ENCODE data around the gene NELL2. TPM values are rescaled to one million over a fixed set of nuclear protein-coding genes. Genes with fewer than 3 reads are reported as not detected.

NELL2 gene
- total RNA-seq, 4 donors from 2014 or later = 0.42 to 5.8 (median 3.3) TPM

GRCh38 chr12:44511289-44511688 is 364.8 kb downstream of the NELL2 start:
- Histone ChIP-seq H3K9me3 (no peaks in the 10 kb centered on the region), H3K4me1 (no peaks in the 10 kb centered on the region), H3K27me3 (no peaks in the 10 kb centered on the region), H3K4me3 (no peak overlapping the region), H3K36me3 (no peaks in the 10 kb centered on the region), H3K27ac (replicated peaks in 1 of 4) (no peak overlapping the region)
- intact Hi-C loops (cut with DNase I) = no loop called here
- TF ChIP-seq CTCF (IDR thresholded peaks at IDR 0.05) = no peak
- no peak for TF ChIP-seq EP300 (IDR thresholded peaks at IDR 0.05)
- no peak for TF ChIP-seq POLR2A (IDR thresholded peaks at IDR 0.05; ENCODE audit: low read depth)
- DNase-seq (ENCODE audit: extremely low spot score) = no peak

- no peaks in the 10 kb centered on the region for H3K4me1 ChIP-seq
- WGBS = 78% methylated on average over 2 of the region's 2 CpGs
- H3K4me3 ChIP-seq = no peak overlapping the region
- no peak for DNase-seq (ENCODE audit: extremely low spot score)
- H3K36me3 ChIP-seq = no peaks in the 10 kb centered on the region
- H3K27ac ChIP-seq (replicated peaks in 1 of 4) = no peak overlapping the region
- no peaks in the 10 kb centered on the region for H3K27me3 ChIP-seq
- intact Hi-C loops (cut with DNase I) = no loop called here
- no peak for TF ChIP-seq CTCF (IDR thresholded peaks at IDR 0.05)
- TF ChIP-seq POLR2A (IDR thresholded peaks at IDR 0.05; ENCODE audit: low read depth) = no peak
- no peak for TF ChIP-seq POLR2AphosphoS5 (IDR thresholded peaks at IDR 0.05)
- no peak for TF ChIP-seq EP300 (IDR thresholded peaks at IDR 0.05)
- H3K9me3 ChIP-seq = no peaks in the 10 kb centered on the region
Measured at GRCh38 chr12:44510510-44510909, 365.6 kb downstream of the NELL2 start.

DNA sequence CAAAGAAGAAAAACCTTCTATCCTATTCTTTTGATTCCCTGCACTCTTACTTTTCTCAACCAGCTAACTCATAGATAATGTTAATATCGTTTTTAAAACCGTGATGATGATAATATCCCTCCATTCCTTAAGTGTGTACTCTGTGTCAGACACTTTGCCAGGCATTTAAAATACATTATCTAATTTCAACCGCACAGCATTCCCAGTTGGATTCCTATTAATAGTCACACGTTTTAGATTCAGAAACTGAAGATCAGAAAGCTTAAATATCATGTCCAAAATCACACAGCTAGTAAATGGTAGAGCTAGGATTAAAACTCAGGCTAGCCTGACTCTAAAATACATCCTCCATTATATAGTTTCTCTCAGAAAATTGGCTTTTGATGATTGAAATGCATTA is 366.0 kb downstream of the NELL2 start:
- no peaks in the 10 kb centered on the region for H3K4me1 ChIP-seq
- no peaks in the 10 kb centered on the region for H3K9me3 ChIP-seq
- no peaks in the 10 kb centered on the region for H3K36me3 ChIP-seq
- no peaks in the 10 kb centered on the region for H3K27me3 ChIP-seq
- TF ChIP-seq CTCF (IDR thresholded peaks at IDR 0.05) = no peak
- TF ChIP-seq POLR2AphosphoS5 (IDR thresholded peaks at IDR 0.05) = no peak
- no peak for TF ChIP-seq POLR2A (IDR thresholded peaks at IDR 0.05; ENCODE audit: low read depth)
- TF ChIP-seq EP300 (IDR thresholded peaks at IDR 0.05) = no peak
- intact Hi-C loops (cut with DNase I) = no loop called here
- no peak for DNase-seq (ENCODE audit: extremely low spot score)
- H3K27ac ChIP-seq (replicated peaks in 1 of 4) = no peak overlapping the region
- WGBS = 68% methylated on average over 4 of the region's 4 CpGs
- no peak overlapping the region for H3K4me3 ChIP-seq

DNA sequence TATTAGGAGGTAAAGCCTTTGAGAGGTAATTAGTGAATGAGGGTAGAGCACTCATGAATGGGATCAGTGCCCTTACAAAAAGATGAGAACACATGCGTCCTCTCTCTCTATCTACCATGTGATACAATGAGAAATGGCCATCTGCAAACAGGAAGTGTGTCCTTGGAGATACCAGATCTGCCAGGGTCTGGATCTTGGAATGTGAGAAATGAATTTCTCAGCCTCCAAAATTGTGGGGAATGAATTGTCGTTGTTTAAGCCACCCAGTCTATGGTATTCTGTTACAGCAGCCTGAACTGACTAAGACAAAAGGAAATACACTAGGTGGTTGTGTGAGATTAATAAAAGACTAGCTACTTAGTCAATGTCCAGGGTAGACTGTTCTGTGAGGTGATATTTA is 366.6 kb downstream of the NELL2 start:
- no peak for DNase-seq (ENCODE audit: extremely low spot score)
- no peaks in the 10 kb centered on the region for H3K36me3 ChIP-seq
- no peaks in the 10 kb centered on the region for H3K9me3 ChIP-seq
- intact Hi-C loops (cut with DNase I) = no loop called here
- no peak overlapping the region for H3K27ac ChIP-seq (replicated peaks in 1 of 4)
- H3K4me1 ChIP-seq = no peaks in the 10 kb centered on the region
- TF ChIP-seq EP300 (IDR thresholded peaks at IDR 0.05) (no peak), POLR2AphosphoS5 (IDR thresholded peaks at IDR 0.05) (no peak), CTCF (IDR thresholded peaks at IDR 0.05) (no peak), POLR2A (IDR thresholded peaks at IDR 0.05; ENCODE audit: low read depth) (no peak)
- H3K27me3 ChIP-seq = no peaks in the 10 kb centered on the region
- 47% methylated on average over 2 of the region's 2 CpGs for WGBS
- H3K4me3 ChIP-seq = no peak overlapping the region

GRCh38 chr12:44507461-44507860 is 368.7 kb downstream of the NELL2 start:
- intact Hi-C loops (cut with DNase I) = no loop called here
- H3K27ac ChIP-seq (replicated peaks in 1 of 4) = no peak overlapping the region
- WGBS = 42% methylated on average over 1 of the region's 1 CpG
- H3K4me3 ChIP-seq = no peak overlapping the region
- DNase-seq (ENCODE audit: extremely low spot score) = no peak
- no peaks in the 10 kb centered on the region for H3K4me1 ChIP-seq
- no peaks in the 10 kb centered on the region for H3K9me3 ChIP-seq
- no peak for TF ChIP-seq EP300 (IDR thresholded peaks at IDR 0.05)
- no peak for TF ChIP-seq CTCF (IDR thresholded peaks at IDR 0.05)
- no peak for TF ChIP-seq POLR2A (IDR thresholded peaks at IDR 0.05; ENCODE audit: low read depth)
- no peak for TF ChIP-seq POLR2AphosphoS5 (IDR thresholded peaks at IDR 0.05)
- H3K27me3 ChIP-seq = no peaks in the 10 kb centered on the region
- no peaks in the 10 kb centered on the region for H3K36me3 ChIP-seq

All from esophagus muscularis mucosa (tissue), 4 donors.